ENCODE results near the gene FNDC3B.
A peak's percentile ranks its signal among the peaks of the same experiment; 100 is the strongest.

The FNDC3B gene

DNA sequence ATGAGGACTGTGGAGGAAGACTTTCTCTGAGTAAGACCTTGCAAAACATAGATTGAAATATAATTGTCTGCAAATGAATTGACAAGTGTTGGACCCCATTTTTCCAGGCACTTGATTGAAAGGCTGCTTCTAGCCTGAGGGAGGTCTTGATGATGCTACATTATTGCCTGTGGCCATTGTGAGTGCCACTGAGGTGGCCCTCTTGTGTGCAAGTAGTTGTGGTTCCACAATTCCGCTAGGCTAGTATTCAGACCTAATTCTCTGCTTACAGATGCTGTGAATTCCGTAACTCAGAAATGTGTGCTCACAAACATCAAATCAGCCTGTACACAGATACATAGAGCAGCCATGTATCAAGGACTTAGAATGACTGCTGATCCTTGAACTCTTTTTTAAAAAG, 34.7 kb downstream of the FNDC3B start:
- H3K36me3 ChIP-seq (ENCODE audit: control insufficient read depth, insufficient read depth, low read length): peaks cover 45% of the 10 kb centered on the region
- H3K27ac ChIP-seq (ENCODE audit: low read depth, low read length, severe bottlenecking): no peak overlapping the region
- no peaks in the 10 kb centered on the region for H3K9me3 ChIP-seq (ENCODE audit: control insufficient read depth, low read length)
- no peak overlapping the region for H3K4me3 ChIP-seq (ENCODE audit: extremely low read depth, insufficient read depth, low read length, poor library complexity, severe bottlenecking)
- WGBS, 2 experiments (ENCODE audit: insufficient coverage in 2 of 2): 95 to 100% methylated on average over 2 of the region's 2 CpGs
- peaks cover 11% of the 10 kb centered on the region for H3K4me1 ChIP-seq (ENCODE audit: control insufficient read depth, insufficient read depth, low read length, poor library complexity, severe bottlenecking)

GRCh38 chr3:172074586-172074985, 35.2 kb downstream of the FNDC3B start:
- no peaks in the 10 kb centered on the region for H3K9me3 ChIP-seq (ENCODE audit: control insufficient read depth, low read length)
- no peak overlapping the region for H3K27ac ChIP-seq (ENCODE audit: low read depth, low read length, severe bottlenecking)
- H3K36me3 ChIP-seq (ENCODE audit: control insufficient read depth, insufficient read depth, low read length): peaks cover 45% of the 10 kb centered on the region
- WGBS, 2 experiments (ENCODE audit: insufficient coverage in 2 of 2): 87 to 92% methylated on average over 3 of the region's 4 CpGs
- peaks cover 7% of the 10 kb centered on the region for H3K4me1 ChIP-seq (ENCODE audit: control insufficient read depth, insufficient read depth, low read length, poor library complexity, severe bottlenecking)
- no peak overlapping the region for H3K4me3 ChIP-seq (ENCODE audit: extremely low read depth, insufficient read depth, low read length, poor library complexity, severe bottlenecking)

DNA sequence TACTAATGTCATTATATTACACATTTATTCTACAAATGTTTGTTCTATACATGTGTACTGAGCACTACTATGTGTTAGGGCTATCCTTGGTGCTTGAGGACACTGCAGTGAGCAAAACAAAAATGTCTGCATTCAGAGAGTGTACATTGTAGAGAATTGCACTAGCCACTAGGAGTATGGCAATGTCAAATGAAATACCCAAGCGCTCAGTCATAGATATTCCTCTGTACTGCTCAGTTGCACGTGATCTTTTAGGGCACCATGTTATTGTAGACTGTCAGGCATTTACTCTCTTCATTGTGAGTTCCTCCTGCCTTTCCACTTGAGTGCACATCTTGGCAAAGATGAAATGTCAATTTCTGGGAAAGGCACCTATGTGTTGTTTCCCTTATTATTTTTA, 36.8 kb downstream of the FNDC3B start:
- Histone ChIP-seq H3K4me1 (ENCODE audit: control insufficient read depth, insufficient read depth, low read length, poor library complexity, severe bottlenecking) (peaks cover 4% of the 10 kb centered on the region), H3K36me3 (ENCODE audit: control insufficient read depth, insufficient read depth, low read length) (peaks cover 37% of the 10 kb centered on the region), H3K9me3 (ENCODE audit: control insufficient read depth, low read length) (no peaks in the 10 kb centered on the region), H3K4me3 (ENCODE audit: extremely low read depth, insufficient read depth, low read length, poor library complexity, severe bottlenecking) (no peak overlapping the region), H3K27ac (ENCODE audit: low read depth, low read length, severe bottlenecking) (no peak overlapping the region)
- WGBS, 2 experiments (ENCODE audit: insufficient coverage in 2 of 2): 95 to 100% methylated on average over 2 of the region's 2 CpGs

GRCh38 chr3:172077197-172077757, 37.9 kb downstream of the FNDC3B start:
- peaks cover 35% of the 10 kb centered on the region for H3K36me3 ChIP-seq (ENCODE audit: control insufficient read depth, insufficient read depth, low read length)
- no peak overlapping the region for H3K4me3 ChIP-seq (ENCODE audit: extremely low read depth, insufficient read depth, low read length, poor library complexity, severe bottlenecking)
- WGBS, 2 experiments (ENCODE audit: insufficient coverage in 2 of 2): no CpG with 5 or more reads among the region's 4 CpGs
- peaks cover 5% of the 10 kb centered on the region for H3K4me1 ChIP-seq (ENCODE audit: control insufficient read depth, insufficient read depth, low read length, poor library complexity, severe bottlenecking)
- no peak overlapping the region for H3K27ac ChIP-seq (ENCODE audit: low read depth, low read length, severe bottlenecking)
- no peaks in the 10 kb centered on the region for H3K9me3 ChIP-seq (ENCODE audit: control insufficient read depth, low read length)

GRCh38 chr3:172078244-172078643, 38.9 kb downstream of the FNDC3B start:
- H3K27ac ChIP-seq (ENCODE audit: low read depth, low read length, severe bottlenecking): no peak overlapping the region
- peaks cover 35% of the 10 kb centered on the region for H3K36me3 ChIP-seq (ENCODE audit: control insufficient read depth, insufficient read depth, low read length)
- H3K4me3 ChIP-seq (ENCODE audit: extremely low read depth, insufficient read depth, low read length, poor library complexity, severe bottlenecking): no peak overlapping the region
- H3K4me1 ChIP-seq (ENCODE audit: control insufficient read depth, insufficient read depth, low read length, poor library complexity, severe bottlenecking): peaks cover 13% of the 10 kb centered on the region
- H3K9me3 ChIP-seq (ENCODE audit: control insufficient read depth, low read length): peaks cover 8% of the 10 kb centered on the region
- 44 to 67% methylated on average over 2 to 3 of the region's 4 CpGs for WGBS, 2 experiments (ENCODE audit: insufficient coverage in 2 of 2)

- no peak overlapping the region for H3K4me3 ChIP-seq (ENCODE audit: extremely low read depth, insufficient read depth, low read length, poor library complexity, severe bottlenecking)
- 93 to 95% methylated on average over 5 to 6 of the region's 6 CpGs for WGBS, 2 experiments (ENCODE audit: insufficient coverage in 2 of 2)
- no peak overlapping the region for H3K27ac ChIP-seq (ENCODE audit: low read depth, low read length, severe bottlenecking)
- H3K4me1 ChIP-seq (ENCODE audit: control insufficient read depth, insufficient read depth, low read length, poor library complexity, severe bottlenecking): peaks cover 13% of the 10 kb centered on the region
- H3K36me3 ChIP-seq (ENCODE audit: control insufficient read depth, insufficient read depth, low read length): peaks cover 37% of the 10 kb centered on the region
- peaks cover 9% of the 10 kb centered on the region for H3K9me3 ChIP-seq (ENCODE audit: control insufficient read depth, low read length)
Measured at GRCh38 chr3:172078721-172079120, 39.3 kb downstream of the FNDC3B start.

DNA sequence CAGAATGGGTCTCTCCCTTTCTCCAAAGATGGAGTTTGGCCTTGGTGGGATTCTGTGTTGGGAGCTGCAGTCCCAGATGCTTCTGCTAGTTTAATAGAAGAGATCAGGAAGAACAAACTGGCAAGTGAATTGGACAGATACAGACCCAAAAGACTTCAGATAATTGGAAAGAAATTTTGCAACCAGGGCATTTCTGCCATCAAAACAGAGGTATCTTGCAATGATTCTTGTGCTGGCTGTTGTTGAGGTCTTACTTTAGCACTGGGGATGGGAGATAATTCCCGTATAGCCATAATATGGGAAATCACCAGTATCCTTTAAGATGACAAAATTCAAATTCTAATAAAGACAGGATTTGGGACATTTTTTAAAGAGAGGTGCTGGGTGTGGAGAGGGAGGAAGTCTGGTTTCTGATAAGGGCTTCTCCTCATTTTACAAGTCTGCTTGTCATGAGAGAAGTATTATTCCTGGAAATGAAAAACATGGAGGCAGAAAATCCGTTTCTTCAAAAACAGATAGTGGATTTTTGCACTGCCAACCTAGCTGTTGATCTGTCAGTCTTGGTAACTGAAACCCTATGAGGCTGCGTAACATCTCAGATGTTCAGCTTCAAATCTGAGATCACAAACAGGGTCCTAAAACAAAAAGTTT, 40.1 kb downstream of the FNDC3B start:
- Histone ChIP-seq H3K27ac (ENCODE audit: low read depth, low read length, severe bottlenecking) (no peak overlapping the region), H3K36me3 (ENCODE audit: control insufficient read depth, insufficient read depth, low read length) (peaks cover 37% of the 10 kb centered on the region)

DNA sequence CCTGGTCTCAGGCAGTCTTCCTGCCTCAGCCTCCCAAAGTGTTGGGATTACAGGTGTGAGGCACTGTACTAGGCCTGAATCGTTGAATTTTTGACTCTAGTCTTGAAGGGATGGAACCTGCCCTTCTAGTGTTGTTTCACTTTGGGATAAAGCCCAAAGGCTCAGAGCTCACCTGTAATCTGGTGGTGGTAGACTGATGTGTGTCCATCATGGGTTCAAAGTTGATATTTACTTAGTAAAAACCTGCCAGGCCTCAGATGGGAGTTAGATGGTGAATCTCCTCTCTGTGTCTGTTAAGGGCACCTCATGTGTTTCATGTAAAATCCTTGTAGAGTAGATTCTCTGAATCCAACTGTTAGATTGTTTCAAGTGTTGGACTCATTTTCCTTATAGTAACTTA, 41.1 kb downstream of the FNDC3B start:
- Histone ChIP-seq H3K4me3 (ENCODE audit: extremely low read depth, insufficient read depth, low read length, poor library complexity, severe bottlenecking) (no peak overlapping the region), H3K27ac (ENCODE audit: low read depth, low read length, severe bottlenecking) (peak overlapping the region; percentile 7), H3K4me1 (ENCODE audit: control insufficient read depth, insufficient read depth, low read length, poor library complexity, severe bottlenecking) (peaks cover 15% of the 10 kb centered on the region), H3K9me3 (ENCODE audit: control insufficient read depth, low read length) (peaks cover 9% of the 10 kb centered on the region), H3K36me3 (ENCODE audit: control insufficient read depth, insufficient read depth, low read length) (peaks cover 34% of the 10 kb centered on the region)
- no CpG with 5 or more reads among the region's 1 CpG for WGBS, 2 experiments (ENCODE audit: insufficient coverage in 2 of 2)

More for the DNA sequence above, 40.1 kb downstream of the FNDC3B start:
- Histone ChIP-seq H3K4me3 (ENCODE audit: extremely low read depth, insufficient read depth, low read length, poor library complexity, severe bottlenecking) (no peak overlapping the region), H3K9me3 (ENCODE audit: control insufficient read depth, low read length) (peaks cover 9% of the 10 kb centered on the region), H3K4me1 (ENCODE audit: control insufficient read depth, insufficient read depth, low read length, poor library complexity, severe bottlenecking) (peaks cover 13% of the 10 kb centered on the region)
- WGBS, 2 experiments (ENCODE audit: insufficient coverage in 2 of 2): 100% methylated on average over 2 of the region's 3 CpGs

DNA sequence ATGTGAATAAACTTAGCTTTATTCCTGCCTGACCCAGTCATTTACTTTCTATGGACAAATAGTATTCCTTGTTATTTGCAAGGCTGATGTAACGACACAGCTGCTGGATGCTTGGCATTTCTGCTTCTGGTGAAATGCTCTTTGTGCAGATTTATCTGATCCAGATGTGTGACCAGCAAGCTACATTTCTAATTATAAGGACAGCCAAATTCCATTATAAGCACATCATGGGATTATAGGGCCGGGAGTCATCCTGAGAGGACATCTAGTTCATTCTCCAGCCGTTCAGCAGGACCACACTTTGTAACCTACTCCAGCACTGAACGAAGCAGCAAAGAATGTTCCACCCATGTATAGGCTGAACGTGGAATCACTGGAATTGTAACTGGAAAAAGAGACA, 42.9 kb downstream of the FNDC3B start:
- Histone ChIP-seq H3K27ac (ENCODE audit: low read depth, low read length, severe bottlenecking) (peak overlapping the region; percentile 92), H3K36me3 (ENCODE audit: control insufficient read depth, insufficient read depth, low read length) (peaks cover 33% of the 10 kb centered on the region), H3K4me1 (ENCODE audit: control insufficient read depth, insufficient read depth, low read length, poor library complexity, severe bottlenecking) (peaks cover 31% of the 10 kb centered on the region), H3K9me3 (ENCODE audit: control insufficient read depth, low read length) (peaks cover 9% of the 10 kb centered on the region), H3K4me3 (ENCODE audit: extremely low read depth, insufficient read depth, low read length, poor library complexity, severe bottlenecking) (no peak overlapping the region)
- WGBS, 2 experiments (ENCODE audit: insufficient coverage in 2 of 2): 80 to 95% methylated on average over 2 to 3 of the region's 5 CpGs

DNA sequence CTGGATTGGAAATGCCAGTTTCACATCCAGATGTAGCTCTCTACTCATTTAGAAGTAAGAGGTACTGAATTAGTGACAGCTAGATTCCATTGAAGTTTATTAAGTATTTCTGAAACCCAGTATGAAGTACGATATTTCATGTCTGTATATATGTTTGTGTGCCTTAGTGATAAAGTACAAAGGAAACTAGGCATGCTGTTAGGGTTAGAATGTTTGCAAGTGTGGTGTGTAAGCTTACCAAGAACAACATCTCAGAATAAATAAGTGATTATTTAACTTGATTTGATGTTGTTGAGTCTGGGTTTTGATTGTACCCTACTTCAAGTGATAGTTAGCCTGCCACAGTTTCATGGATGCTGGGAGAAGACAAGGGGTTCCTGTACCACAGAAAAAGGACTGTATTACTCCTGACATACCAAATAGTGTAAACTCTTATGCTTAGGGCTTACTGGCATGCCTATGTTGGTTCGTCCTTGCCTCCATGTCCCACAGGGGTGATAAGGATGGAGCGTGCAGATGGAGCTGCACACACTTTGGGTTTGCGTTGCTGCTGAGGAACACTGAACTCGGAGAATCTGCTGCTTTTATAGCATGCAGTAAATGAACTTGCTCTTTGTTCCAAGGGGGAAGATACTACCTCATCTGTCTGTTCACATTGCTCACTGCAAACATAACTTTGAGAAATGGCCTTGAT, 43.6 kb downstream of the FNDC3B start:
- WGBS, 2 experiments (ENCODE audit: insufficient coverage in 2 of 2): 94 to 97% methylated on average over 2 to 4 of the region's 5 CpGs
- no peak overlapping the region for H3K4me3 ChIP-seq (ENCODE audit: extremely low read depth, insufficient read depth, low read length, poor library complexity, severe bottlenecking)
- peaks cover 38% of the 10 kb centered on the region for H3K4me1 ChIP-seq (ENCODE audit: control insufficient read depth, insufficient read depth, low read length, poor library complexity, severe bottlenecking)

DNA sequence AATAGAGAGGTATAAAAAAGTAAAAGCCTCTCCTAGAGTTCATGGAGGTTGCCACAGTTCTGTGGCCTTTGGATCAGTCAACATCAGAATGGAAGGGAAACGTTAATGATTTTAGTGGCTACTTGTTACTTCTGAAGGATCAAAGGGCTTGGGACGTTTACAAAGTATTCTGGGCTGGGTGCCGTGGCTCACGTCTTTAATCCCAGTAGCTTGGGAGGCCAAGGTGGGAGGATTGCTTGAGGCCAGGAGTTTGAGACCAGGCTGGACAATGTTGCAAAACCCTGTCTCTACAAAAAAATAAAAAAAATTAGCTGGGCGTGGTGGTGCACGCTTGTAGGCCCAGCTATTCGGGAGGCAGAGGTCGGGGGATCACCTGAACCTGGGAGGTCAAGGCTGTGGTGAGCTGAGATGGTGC, 44.6 kb downstream of the FNDC3B start:
- peaks cover 9% of the 10 kb centered on the region for H3K9me3 ChIP-seq (ENCODE audit: control insufficient read depth, low read length)
- WGBS, 2 experiments (ENCODE audit: insufficient coverage in 2 of 2): 85% methylated on average over 7 of the region's 8 CpGs; no CpG with 5 or more reads in 1 of the 2 experiments
- peaks cover 23% of the 10 kb centered on the region for H3K36me3 ChIP-seq (ENCODE audit: control insufficient read depth, insufficient read depth, low read length)
- no peak overlapping the region for H3K4me3 ChIP-seq (ENCODE audit: extremely low read depth, insufficient read depth, low read length, poor library complexity, severe bottlenecking)
- H3K4me1 ChIP-seq (ENCODE audit: control insufficient read depth, insufficient read depth, low read length, poor library complexity, severe bottlenecking): peaks cover 43% of the 10 kb centered on the region
- H3K27ac ChIP-seq (ENCODE audit: low read depth, low read length, severe bottlenecking): no peak overlapping the region

More for the DNA sequence above, 43.6 kb downstream of the FNDC3B start:
- Histone ChIP-seq H3K9me3 (ENCODE audit: control insufficient read depth, low read length) (peaks cover 9% of the 10 kb centered on the region), H3K36me3 (ENCODE audit: control insufficient read depth, insufficient read depth, low read length) (peaks cover 30% of the 10 kb centered on the region), H3K27ac (ENCODE audit: low read depth, low read length, severe bottlenecking) (peak overlapping the region; percentile 92)
